H1 (cell line): ENCODE measurements around the gene FGD4. TPM values are rescaled to one million over a fixed set of nuclear protein-coding genes. Genes with fewer than 3 reads are reported as not detected.

ENCODE experiments used
- CTCF ChIA-PET: fragments of 300-600 bp; sonication (Branson Sonifier 250); formaldehyde crosslinking; loops from one replicate; lab custom pipeline; 2021; ENCODE audit not compliant: partially characterized antibody; lab: Charles Lee
- POLR2A ChIA-PET: fragments of 300-600 bp; sonication (Branson Sonifier 250); formaldehyde crosslinking; loops from one replicate; lab custom pipeline; 2021; ENCODE audit warnings: inconsistent platforms; ENCODE audit not compliant: partially characterized antibody; lab: Charles Lee
- DNase-seq, 2 experiments: peaks; one replicate each; pipeline versions ENCODE4 v3.0.0 to v3.0.0-alpha.2; 2010 to 2022; ENCODE audit warnings: low spot score in 2 of 2, low read depth in 1 of 2, mixed read lengths in 1 of 2
- FAIRE-seq: peaks from 2 replicates; lab custom pipeline; 2011; peaks lifted over from hg19 to GRCh38; lab: Jason Lieb, UNC
- H2AFZ ChIP-seq: 2 replicates; pipeline ENCODE4 v1.8.1; 2012; ENCODE audit warnings: low read length, inconsistent platforms
- H2AK5ac ChIP-seq: 2 replicates; pipeline ENCODE4 v1.6.1; 2013; ENCODE audit warnings: low read depth, low read length
- H2BK120ac ChIP-seq: replicated peaks from 2 replicates; pipeline ENCODE3; 2013; ENCODE audit warnings: low read depth, low read length, inconsistent platforms
- H2BK12ac ChIP-seq: 2 replicates; pipeline ENCODE4 v1.6.1; 2013; ENCODE audit warnings: low read depth, low read length
- H2BK15ac ChIP-seq: 2 replicates; pipeline ENCODE4 v1.6.1; 2013; ENCODE audit warnings: low read length
- H2BK20ac ChIP-seq: 2 replicates; pipeline ENCODE4 v1.6.1; 2013; ENCODE audit warnings: low read length
- H2BK5ac ChIP-seq: 2 replicates; pipeline ENCODE4 v1.6.1; 2013; ENCODE audit warnings: low read depth, low read length
- H3K14ac ChIP-seq: 2 replicates; pipeline ENCODE4 v1.6.1; 2013; ENCODE audit warnings: inconsistent platforms; ENCODE audit not compliant: insufficient read length
- H3K18ac ChIP-seq: 2 replicates; pipeline ENCODE4 v1.6.1; 2013; ENCODE audit warnings: low read length; ENCODE audit errors: extremely low read depth
- H3K23ac ChIP-seq: 2 replicates; pipeline ENCODE4 v1.6.1; 2013; ENCODE audit warnings: inconsistent platforms; ENCODE audit not compliant: insufficient read length
- H3K23me2 ChIP-seq: 2 replicates; pipeline ENCODE4 v1.6.1; 2013; ENCODE audit warnings: low read depth, low read length
- H3K27ac ChIP-seq: 2 replicates; pipeline ENCODE4 v1.6.1; 2011; ENCODE audit warnings: low read depth, low read length, inconsistent platforms
- H3K27me3 ChIP-seq, 4 experiments: replicated peaks in 1 of 4; 1 replicate in 1 of 4; 2 replicates in 3 of 4; pipeline versions ENCODE4 v1.6.1 to v1.8.1; 2011 to 2013; ENCODE audit warnings: low read length in 3 of 4, mild to moderate bottlenecking in 3 of 4, inconsistent platforms in 2 of 4, mixed read lengths in 2 of 4, moderate library complexity in 1 of 4; ENCODE audit not compliant: control insufficient read depth in 3 of 4, insufficient read depth in 3 of 4; ENCODE audit errors: extremely low read depth in 1 of 4
- H3K36me3 ChIP-seq, 4 experiments: 2 replicates each; pipeline versions ENCODE4 v1.6.1 to v1.8.1; 2011 to 2013; ENCODE audit warnings: mild to moderate bottlenecking in 4 of 4, low read length in 3 of 4, moderate library complexity in 2 of 4, control low read depth in 1 of 4, inconsistent platforms in 1 of 4; ENCODE audit not compliant: insufficient read depth in 4 of 4, control insufficient read depth in 2 of 4
- H3K4ac ChIP-seq: replicated peaks from 2 replicates; pipeline ENCODE3; 2013; ENCODE audit warnings: low read length, low read depth, mixed read lengths, inconsistent platforms; ENCODE audit not compliant: insufficient read length
- H3K4me1 ChIP-seq, 4 experiments: replicated peaks in 1 of 4; 1 replicate in 1 of 4; 2 replicates in 3 of 4; pipeline versions ENCODE4 v1.6.1 to v1.8.1; 2011 to 2013; ENCODE audit warnings: low read length in 3 of 4, inconsistent platforms in 2 of 4, mixed read lengths in 1 of 4; ENCODE audit not compliant: insufficient read depth in 4 of 4, control insufficient read depth in 3 of 4
- H3K4me2 ChIP-seq, 2 experiments: 2 replicates each; pipeline versions ENCODE4 v1.6.1 to v1.8.1; 2011 to 2013; ENCODE audit warnings: low read depth in 2 of 2, low read length in 2 of 2, control low read depth in 1 of 2, inconsistent platforms in 1 of 2, mild to moderate bottlenecking in 1 of 2; ENCODE audit not compliant: insufficient read depth in 1 of 2
- H3K4me3 ChIP-seq, 4 experiments: fragments of 200-600, 300-600 bp in 1 of 4; sonication (generic), shearing (Covaris generic), sonication (Bioruptor Twin) in 1 of 4; 2 replicates each; pipeline versions ENCODE4 v1.5.1 to v1.8.1; 2011 to 2016; ENCODE audit warnings: low read length in 4 of 4, low read depth in 3 of 4, control low read depth in 2 of 4, inconsistent platforms in 2 of 4, mild to moderate bottlenecking in 2 of 4, mixed read lengths in 1 of 4, moderate library complexity in 1 of 4; ENCODE audit not compliant: insufficient read depth in 2 of 4; ENCODE audit errors: extremely low read depth in 1 of 4
- H3K56ac ChIP-seq: replicated peaks from 2 replicates; pipeline ENCODE3; 2013; ENCODE audit warnings: low read depth, mild to moderate bottlenecking, mixed read lengths, low read length, inconsistent platforms; ENCODE audit not compliant: insufficient read length
- H3K79me1 ChIP-seq: 2 replicates; pipeline ENCODE4 v1.6.1; 2013; ENCODE audit warnings: low read depth, low read length, control low read depth
- H3K79me2 ChIP-seq, 2 experiments: 2 replicates each; pipeline versions ENCODE4 v1.6.1 to v1.8.1; 2012 to 2013; ENCODE audit warnings: low read length in 2 of 2, mild to moderate bottlenecking in 2 of 2, inconsistent platforms in 1 of 2; ENCODE audit not compliant: insufficient read depth in 2 of 2, control insufficient read depth in 1 of 2
- H3K9ac ChIP-seq, 4 experiments: replicated peaks in 1 of 4; 1 replicate in 1 of 4; 2 replicates in 3 of 4; pipeline versions ENCODE4 v1.6.1 to v1.8.1; 2011 to 2013; ENCODE audit warnings: low read depth in 3 of 4, low read length in 3 of 4, control low read depth in 2 of 4, mild to moderate bottlenecking in 2 of 4, moderate library complexity in 2 of 4, inconsistent platforms in 1 of 4; ENCODE audit errors: extremely low read depth in 1 of 4
- H3K9me3 ChIP-seq, 2 experiments: 2 replicates each; pipeline versions ENCODE4 v1.6.1 to v1.8.1; 2012 to 2013; ENCODE audit warnings: mild to moderate bottlenecking in 2 of 2, moderate library complexity in 2 of 2, control low read depth in 1 of 2, inconsistent platforms in 1 of 2, low read depth in 1 of 2, low read length in 1 of 2, mixed read lengths in 1 of 2; ENCODE audit not compliant: insufficient read depth in 2 of 2
- H4K20me1 ChIP-seq, 2 experiments: replicated peaks in 1 of 2; 2 replicates each; pipeline versions ENCODE3 to v1.8.1; 2011 to 2013; ENCODE audit warnings: inconsistent platforms in 2 of 2, low read length in 2 of 2, mild to moderate bottlenecking in 1 of 2; ENCODE audit not compliant: insufficient read depth in 2 of 2, control insufficient read depth in 1 of 2
- H4K5ac ChIP-seq: 2 replicates; pipeline ENCODE4 v1.6.1; 2013; ENCODE audit warnings: low read length, low read depth, mixed read lengths, inconsistent platforms; ENCODE audit not compliant: insufficient read length
- H4K8ac ChIP-seq: 2 replicates; pipeline ENCODE4 v1.8.0; 2013; ENCODE audit warnings: mild to moderate bottlenecking, moderate library complexity, low read length, inconsistent platforms; ENCODE audit not compliant: insufficient read depth; ENCODE audit errors: extremely low read depth
- H4K91ac ChIP-seq: replicated peaks from 2 replicates; pipeline ENCODE3; 2013; ENCODE audit warnings: low read length, mixed read lengths, inconsistent platforms; ENCODE audit not compliant: insufficient read length
- POU5F1 ChIP-seq: IDR thresholded peaks from 2 replicates; pipeline ENCODE4 v1.6.1; 2011; ENCODE audit warnings: low read depth, mild to moderate bottlenecking, low read length, moderate library complexity
- WGBS, 2 experiments: shearing (Covaris generic) in 1 of 2; methylation state at CpG; one replicate each; pipeline versions ENCODE4 v1.1.6 to v1.1.7; 2013 to 2015; ENCODE audit warnings: low lambda C conversion rate in 2 of 2, mixed read lengths in 2 of 2, inconsistent platforms in 1 of 2, low coverage in 1 of 2, missing lambda C conversion rate in 1 of 2; ENCODE audit not compliant: insufficient replicate concordance in 2 of 2, insufficient coverage in 1 of 2, insufficient read length in 1 of 2; ENCODE audit errors: extremely low coverage in 1 of 2, missing lambda C conversion rate in 1 of 2; 5-methylcytosine and 5-hydroxymethylcytosine counted together
- polyA plus RNA-seq, 7 experiments: library from polyadenylated mRNA; depleted of rRNA in 3 of 7; stranded (reverse) in 5 of 7; unstranded in 2 of 7; fragments of >200 nt in 5 of 7; fragments of 200-250 nt in 2 of 7; gene quantifications; 1 replicate in 5 of 7; 2 replicates in 1 of 7; 4 replicates in 1 of 7; pipeline versions ENCODE4 v1.2.1 to v1.2.3, GENCODE V29; 2011 to 2013; ENCODE audit warnings: missing spikeins in 2 of 7, mixed read lengths in 2 of 7
- total RNA-seq: library from RNA; stranded (reverse); fragmentation: NEBNext Ultra II Directional; extraction: Animal tissue kit (Norgen Biotek cat#: 25700); gene quantifications from 2 replicates; pipeline ENCODE4 v1.2.1, GENCODE V29; 2021

FGD4 gene
- total and polyA plus RNA-seq, 2 of the 8 experiments (the other 6 are each of a cell fraction or from before 2014, with no cell fraction given) = 8.5 to 48.2 TPM

DNA sequence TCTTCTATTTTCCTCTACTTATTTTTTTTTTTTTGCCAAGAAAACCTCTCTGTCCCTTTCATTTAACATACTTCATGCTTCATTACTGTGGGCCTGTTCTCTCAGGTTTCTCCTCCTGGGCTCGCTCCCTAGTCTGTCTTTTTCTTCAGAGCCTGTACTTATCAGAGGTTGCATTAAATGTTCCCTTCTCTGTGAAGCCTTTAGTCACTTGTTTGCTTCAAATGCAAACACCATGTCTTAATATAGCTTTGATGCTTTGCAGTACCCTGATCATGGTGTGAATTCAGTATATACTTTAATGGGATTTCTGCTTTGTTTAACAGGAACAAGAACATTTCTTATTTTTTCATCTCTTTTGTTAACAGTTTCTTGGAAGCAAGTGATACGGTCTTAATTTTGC, 207.1 kb downstream of the FGD4 start:
- FAIRE-seq = no peak
- Histone ChIP-seq H4K8ac (no peak overlapping the region), H3K18ac (no peak overlapping the region), H3K27ac (no peak overlapping the region), H3K56ac (no peak overlapping the region), H3K36me3 (peaks cover 3 to 55% (median 22%) of the 10 kb centered on the region in 4 experiments; a peak in 5 of 8 replicates), H4K5ac (no peak overlapping the region), H3K79me2 (peaks cover 0 to 7% of the 10 kb centered on the region in 2 experiments; a peak in 2 of 4 replicates), H2BK12ac (no peak overlapping the region), H3K4me3 (no peak overlapping the region), H2BK15ac (no peak overlapping the region), H2BK120ac (no peak overlapping the region), H3K23ac (no peak overlapping the region), H2AFZ (no peak overlapping the region), H3K9me3 (no peaks in the 10 kb centered on the region), H3K4me1 (peaks cover 0 to 4% (median 1%) of the 10 kb centered on the region in 4 experiments; a peak in 2 of 7 replicates), H3K27me3 (no peaks in the 10 kb centered on the region), H2BK20ac (no peak overlapping the region), H4K91ac (no peak overlapping the region), H3K14ac (no peak overlapping the region), H2BK5ac (no peak overlapping the region), H3K9ac (no peak overlapping the region; a peak in 1 of 7 replicates), H3K23me2 (no peaks in the 10 kb centered on the region), H4K20me1 (no peaks in the 10 kb centered on the region), H3K4ac (no peak overlapping the region), H3K79me1 (no peaks in the 10 kb centered on the region), H2AK5ac (no peak overlapping the region), H3K4me2 (no peak overlapping the region)
- ChIA-PET CTCF (interaction anchor here (0.8 to 1.1 kb wide), 2 partner anchors 22 to 33 kb away, joined by 3 read pairs; no protein-coding TSS in a partner anchor), POLR2A (interaction anchor here (0.7 kb wide), 1 partner anchor 147 kb away, joined by 3 read pairs; no protein-coding TSS in a partner anchor)
- WGBS, 2 experiments = 85% methylated on average over 2 of the region's 2 CpGs; no CpG with 5 or more reads in 1 of the 2 experiments
- DNase-seq = no peak
- TF ChIP-seq POU5F1 = no peak
